HG03196 (cell line): Measurements from ENCODE around the gene SLC35A2.
A peak's percentile ranks its signal among the peaks of the same experiment; 100 is the strongest.

Experiments used
- ATAC-seq: cut with Tn5 transposase; IDR thresholded peaks from one replicate; pipeline ENCODE4 v1.9.1; 2021; ENCODE audit not compliant: unreplicated experiment

SLC35A2 gene

DNA sequence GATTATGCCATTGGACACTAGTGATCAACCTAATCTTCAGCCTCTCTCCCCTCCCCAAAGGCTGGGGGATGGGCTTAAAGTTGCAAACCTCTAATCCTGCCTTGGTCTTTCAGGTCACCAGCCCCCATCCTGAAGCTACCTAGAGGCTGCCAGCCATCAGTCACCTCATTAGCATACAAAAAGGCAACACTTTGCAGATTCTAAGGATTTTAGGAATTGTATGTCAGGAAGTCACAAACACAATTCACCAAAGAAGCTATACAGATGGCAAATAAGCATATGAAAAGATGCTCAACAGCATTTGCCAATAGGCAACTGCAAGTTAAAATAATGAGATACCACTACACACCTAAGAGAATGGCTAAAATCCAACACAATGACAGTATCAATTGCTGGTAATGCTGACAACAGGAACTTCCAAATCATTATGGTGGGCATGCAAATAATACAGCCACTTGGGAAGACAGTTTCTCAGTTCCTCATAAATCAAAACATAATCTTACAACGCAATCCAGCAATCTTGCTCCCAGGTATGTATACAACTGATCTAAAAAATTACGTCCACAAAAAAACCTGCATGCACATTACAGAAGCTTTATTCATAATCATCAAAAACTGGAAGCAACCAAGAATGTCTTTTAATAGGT is 16.4 kb upstream of the SLC35A2 start:
- ATAC-seq, result no peak

DNA sequence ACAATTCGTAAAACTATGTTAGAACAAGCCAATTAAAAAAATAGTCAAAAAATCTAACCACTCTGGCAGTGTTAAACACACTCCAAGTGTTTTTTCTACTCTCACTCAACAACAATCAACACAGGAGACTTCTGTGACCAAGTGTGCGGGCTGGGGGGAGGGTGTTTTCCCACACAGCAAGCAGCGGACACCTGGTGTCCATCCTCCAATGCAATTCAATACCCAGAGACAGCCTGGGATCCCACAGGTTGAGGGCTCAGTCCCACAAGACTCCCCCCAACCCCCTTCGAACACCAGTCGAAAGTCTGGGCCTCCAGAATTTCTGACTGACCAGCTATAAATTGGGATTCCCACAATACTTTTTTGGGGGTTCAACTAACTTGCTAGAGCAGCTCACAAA is 15.7 kb upstream of the SLC35A2 start:
- ATAC-seq, result no peak

DNA sequence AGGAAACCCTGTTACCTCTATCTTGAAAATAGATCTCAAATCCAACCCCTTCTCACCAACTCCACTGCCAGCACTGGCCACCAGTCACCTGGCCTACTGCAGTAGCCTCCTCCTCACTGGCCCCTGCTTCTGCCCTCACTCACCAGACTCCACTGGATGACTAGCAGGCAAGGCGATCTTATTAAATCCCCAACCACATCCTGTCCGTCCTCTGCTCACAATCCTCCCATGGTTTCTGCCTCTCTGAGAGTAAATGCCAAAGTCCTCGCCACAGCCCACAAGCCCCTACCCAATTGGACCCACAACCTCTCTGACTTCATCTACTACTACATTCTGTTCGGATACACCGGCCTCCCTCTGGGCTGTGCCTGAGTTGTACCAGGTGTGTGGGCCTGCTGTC is 12.8 kb upstream of the SLC35A2 start:
- ATAC-seq, result no peak

DNA sequence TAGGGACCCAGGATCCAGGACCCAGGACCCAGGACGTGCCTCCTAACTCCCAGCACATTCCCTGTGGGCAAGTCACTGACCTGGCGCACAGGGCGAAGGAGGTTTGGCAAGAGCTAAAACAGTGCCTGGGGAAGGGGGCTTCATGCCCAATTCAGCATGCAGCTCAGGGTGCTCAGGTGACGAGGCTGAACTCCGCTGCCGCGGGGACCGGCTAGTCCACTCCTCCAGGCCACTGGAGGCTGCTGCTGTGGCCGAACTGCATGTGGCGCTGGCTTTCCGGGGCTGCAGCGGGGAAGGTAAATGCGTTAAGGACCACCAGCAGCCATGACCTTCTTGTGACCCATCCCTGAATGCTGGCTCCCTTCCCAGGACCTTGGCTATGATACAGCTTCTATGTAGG is 12.3 kb upstream of the SLC35A2 start:
- no peak for ATAC-seq

DNA sequence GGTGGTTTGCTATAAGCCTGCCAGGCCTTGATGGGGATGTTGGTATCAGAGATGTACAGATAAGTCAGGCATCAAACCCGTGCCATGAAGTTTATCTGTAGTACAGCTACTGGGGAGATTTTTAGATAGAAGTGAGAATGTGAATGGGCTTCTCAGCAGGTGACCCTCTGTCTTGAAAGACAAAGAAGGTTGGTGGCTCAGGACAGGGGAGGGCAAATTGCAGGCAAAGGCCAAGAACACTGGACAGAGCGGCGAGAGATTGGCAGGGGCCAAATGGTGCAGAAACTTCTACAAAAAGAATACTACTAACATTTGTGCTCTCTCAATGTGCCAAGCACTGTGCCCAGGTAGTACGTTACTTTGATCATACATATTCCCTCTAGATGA is 9.3 kb upstream of the SLC35A2 start:
- no peak for ATAC-seq

DNA sequence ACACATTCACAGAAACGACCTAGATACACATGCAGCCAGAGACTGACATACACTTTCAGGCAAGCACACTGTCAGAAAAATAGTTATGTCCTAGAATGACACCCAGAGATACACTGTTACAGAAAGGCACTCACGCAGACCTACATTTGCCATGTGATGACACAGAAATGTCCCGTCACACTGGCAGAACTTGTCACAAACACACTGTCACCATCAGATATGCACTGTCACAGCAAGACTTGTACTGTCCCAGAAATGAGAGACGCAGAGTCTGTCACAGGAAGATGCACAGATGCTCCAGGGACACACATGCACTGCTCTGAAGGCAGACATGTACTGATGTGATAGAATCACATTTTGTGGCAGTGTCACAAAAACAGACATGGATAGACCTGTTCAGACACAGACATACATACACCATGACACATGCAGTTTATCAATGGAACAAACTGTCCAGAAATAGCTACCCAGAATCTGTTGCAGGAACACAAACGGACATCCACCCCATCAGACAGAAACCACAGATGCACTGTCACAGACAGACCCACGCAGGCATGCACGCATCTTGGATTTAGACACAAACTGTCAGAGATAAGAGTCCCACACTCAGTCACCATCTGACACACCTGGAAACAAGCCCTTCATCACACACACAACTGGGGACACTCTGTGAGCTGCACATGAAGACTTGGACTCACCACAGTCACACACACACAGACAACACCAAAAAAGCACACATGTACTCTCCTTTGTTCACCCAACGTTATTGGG is 8.7 kb upstream of the SLC35A2 start:
- ATAC-seq, result no peak

DNA sequence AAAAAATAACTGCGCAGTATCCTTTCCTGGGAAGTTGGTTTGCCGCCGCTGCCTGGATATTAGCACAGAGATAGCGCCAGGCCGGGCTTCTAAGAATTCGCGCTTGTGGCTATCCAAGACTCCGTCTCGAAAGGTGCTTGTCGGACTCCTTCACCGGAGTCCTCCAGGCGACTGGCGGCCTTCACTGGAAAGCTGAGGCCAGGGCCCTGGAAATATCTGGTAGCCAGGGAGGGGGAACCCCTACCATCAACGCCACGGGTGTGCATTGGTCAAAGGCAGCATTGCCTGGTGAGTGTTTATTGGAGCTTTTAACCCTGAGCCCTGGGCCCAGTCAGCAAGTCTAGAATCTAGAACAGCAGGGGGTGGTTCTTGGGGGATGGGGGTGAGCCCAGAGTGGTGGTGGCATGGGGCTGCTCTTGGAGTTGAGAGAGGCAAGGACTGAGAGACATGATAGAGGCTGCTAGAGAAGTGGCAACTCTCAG is 8.0 kb upstream of the SLC35A2 start:
- no peak for ATAC-seq

DNA sequence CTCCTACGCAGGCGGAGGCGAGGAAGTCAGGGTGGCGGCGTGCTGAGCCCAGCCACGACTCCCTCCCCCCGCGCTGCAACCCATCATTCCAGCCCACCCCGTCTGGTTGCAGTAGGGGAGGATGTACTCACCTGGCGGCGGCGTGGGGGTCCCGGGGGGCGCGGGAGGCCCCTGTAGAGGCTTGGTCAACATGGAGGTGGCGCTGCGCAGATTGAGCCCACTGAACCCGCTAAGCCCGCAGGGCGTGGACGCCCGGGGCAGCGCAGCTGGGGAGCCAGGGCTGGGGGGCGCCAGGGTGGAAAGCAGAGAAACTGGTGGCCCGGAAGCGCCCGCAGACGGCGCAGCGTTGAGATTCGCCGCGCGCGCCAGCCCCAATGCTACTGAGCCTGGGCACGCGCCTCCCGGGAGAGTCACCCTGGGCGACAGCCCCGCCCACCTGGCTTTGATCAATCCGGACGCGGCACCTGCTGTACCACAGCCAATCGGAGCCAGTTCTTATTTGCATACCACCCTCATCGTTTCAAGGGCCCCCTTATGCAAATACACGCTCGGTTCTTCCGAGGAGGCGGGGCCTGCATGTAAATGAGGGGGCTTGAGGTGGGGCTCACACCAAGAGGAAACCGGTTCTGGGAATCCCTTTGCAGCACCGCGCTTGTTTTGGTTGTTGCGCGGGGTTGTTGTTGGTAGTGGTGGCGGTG is 7.3 kb upstream of the SLC35A2 start, which contains the start of gene PIM2:
TSS of gene PIM2 (minus strand) at position 382 of the 698 bp plus-strand sequence. CDS start at position 192, 190 bp downstream.
- peak; percentile 77 for ATAC-seq

DNA sequence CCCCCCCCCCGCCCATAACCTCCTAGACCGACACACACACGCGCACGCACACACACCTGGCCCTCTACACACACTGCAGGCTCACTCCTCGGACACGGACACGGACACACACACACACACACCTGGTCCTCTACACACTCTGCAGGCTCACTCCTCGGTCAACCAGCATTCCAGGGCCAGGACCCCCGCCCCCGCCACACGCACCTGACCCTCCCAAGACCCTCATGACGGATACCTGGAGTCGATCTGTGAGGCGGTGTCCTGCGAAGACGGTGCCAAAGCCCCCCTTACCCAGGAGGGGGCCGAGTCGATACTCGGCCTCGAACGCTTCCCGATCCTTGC is 6.8 kb upstream of the SLC35A2 start:
- no peak for ATAC-seq

DNA sequence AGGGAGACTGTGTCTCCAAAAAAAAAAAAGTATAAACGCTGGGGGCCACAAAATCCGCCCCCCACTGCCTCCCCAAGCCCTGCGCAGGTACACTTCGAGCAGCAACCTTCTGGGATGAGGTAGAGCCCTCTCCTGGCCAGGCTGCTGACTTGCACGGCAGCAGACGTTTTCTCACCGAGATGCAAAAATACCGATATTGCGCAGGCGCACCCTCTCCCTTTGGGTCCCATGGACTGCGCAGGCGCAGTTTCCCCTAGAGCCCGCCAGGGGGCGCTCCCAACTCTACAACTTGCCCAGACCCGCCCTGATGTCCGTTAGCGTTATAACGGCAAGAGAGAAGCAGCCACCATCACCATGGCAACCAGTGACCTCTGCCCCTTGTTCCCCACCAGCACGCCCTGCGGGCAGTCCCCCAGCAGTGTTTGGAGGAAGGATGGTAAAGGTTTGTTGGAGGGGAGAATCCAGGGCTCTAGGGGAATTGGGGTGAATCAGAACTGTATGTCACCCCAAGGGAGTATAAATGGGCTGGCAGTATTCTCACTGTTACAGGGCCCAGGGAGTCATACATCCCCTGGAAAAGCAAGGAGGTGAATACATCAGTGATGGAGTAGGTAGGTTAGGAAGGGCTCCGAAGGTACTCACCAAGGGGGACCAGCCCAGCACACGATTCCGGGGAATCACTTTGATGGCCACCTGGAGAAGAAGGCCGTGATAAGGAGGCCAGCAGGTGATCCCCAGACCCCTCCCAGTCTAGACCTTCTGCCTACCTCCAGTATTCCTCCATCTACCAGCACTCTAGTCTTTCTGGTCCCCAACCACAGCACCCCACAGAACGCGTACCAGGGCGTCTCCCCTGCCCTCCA is 5.9 kb upstream of the SLC35A2 start:
- peak; percentile 33 for ATAC-seq

DNA sequence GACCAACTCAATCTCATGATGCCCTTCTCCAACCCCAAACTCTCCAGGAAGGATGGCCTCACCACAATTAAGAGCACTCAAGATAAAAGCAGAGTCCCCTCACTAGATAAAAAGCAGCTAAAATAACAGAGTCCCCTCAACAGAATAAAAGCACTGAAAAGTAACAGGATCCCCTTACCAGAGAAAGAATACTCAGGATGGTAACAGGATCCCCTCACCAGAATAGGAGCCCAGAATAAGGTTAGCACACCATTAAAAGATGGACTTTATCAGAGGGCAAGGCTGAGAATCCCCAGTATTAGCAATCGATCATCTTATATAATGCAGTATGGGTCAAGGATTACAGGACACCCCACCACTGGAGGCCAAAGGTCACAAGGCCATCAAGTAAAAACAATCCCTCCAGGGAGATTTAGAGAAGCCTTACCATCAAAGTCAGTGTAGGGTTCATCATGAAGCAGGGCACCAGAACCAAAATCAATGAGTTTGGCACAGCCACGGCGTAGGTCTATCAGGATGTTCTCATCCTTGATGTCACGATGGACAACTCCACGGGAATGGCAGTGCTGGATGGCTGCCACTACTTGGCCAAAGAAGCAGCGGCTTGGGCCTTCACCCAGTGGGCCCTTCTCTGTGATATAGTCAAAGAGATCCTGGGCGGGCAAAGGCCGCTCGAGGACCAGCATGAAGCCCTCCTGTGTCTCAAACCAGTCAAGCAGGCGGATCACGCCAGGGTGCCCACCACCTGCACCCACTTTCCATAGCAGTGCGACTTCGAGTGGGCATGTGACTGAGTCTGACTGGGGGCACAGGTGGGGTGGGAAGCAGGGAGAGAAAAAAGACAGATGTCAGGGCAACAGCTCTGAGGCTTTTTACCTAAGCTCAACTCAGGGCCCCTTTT is 3.4 kb upstream of the SLC35A2 start:
- no peak for ATAC-seq

DNA sequence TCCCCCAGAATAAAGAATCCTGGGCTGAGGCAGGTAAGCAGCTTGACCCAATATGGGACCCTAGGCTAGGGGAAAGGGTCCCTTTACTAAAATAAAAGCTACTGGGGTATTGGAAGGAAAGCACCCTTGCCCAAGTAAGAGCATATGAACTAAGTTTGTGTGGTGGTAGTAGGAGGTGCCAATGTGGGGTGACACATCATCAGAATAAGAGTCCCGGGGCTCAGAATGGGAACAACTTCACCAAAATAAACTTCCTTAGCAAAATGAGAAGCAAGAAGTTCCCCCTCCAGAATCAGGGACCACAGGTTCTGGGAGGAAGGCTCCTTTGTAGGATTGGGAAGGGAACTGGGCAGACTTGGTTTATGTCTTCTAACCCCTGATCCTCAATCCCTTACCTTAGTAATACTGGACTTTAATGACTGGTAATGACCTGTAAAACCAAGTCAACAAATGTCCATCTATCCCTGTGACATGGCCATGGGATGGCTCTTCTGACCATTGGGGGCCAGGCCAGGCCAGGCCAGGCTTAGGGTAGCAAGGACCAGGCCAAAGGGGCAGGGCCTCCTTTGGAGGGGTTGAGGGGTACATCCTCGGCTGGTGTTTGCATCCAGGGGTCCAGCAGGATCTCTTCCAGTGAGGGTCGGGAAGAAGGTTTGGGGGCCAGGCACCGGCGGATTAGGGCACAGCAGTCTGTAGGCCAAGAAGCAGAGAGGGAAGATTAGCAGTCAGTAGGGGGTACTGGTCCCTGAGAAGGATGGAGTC is 2.3 kb upstream of the SLC35A2 start:
- ATAC-seq, result no peak

DNA sequence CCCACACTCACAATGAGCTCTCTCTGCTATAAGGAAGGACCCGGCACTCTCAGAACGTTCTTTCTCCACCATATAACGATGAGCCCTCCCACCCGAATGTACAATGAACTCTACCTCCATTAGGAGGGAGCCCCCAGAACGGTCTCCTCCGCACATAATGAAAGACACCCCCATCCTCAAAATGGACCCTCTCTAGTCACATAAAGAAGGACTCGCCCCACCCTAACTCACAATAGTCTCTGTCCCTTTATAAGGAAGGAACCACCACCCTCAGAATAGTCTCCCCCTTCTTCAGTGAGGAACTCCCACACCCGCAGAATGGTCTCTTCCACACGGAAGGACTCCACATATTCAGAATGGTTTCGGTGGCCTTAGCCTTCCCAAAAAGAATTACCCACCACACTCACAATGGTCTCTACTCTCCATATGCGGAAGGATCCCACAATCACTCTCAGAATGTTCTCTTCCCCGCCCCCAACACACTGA is 477 bp downstream of the SLC35A2 start:
- ATAC-seq, result no peak

DNA sequence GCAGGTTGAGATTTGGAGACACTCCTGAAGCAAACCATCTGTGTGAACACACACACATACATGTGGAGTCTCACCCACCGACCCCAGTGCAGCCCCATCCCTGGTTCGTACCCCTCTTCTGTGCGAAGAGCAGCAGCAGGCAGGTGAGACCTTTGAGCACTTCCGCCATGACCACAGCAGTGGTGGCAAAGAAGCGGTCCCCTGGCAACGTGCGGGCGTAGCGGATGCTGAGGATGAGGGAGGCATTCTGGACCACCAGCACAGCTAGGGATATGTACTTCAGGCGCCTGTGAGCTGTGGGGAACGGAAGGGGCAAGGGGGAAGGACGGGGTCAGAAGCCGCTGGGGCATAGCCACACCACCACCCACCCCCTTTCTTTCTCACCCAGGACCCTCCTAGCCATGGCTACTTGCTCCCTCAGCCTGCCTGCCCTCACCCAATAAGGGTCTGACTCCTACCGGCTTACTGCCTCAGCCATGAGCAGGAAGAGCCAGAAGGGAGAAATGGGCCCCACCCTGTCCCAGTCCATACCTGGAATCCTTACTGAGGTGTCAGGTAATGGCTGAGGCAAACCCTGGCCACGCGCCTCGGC is 1.6 kb downstream of the SLC35A2 start:
- no peak for ATAC-seq

DNA sequence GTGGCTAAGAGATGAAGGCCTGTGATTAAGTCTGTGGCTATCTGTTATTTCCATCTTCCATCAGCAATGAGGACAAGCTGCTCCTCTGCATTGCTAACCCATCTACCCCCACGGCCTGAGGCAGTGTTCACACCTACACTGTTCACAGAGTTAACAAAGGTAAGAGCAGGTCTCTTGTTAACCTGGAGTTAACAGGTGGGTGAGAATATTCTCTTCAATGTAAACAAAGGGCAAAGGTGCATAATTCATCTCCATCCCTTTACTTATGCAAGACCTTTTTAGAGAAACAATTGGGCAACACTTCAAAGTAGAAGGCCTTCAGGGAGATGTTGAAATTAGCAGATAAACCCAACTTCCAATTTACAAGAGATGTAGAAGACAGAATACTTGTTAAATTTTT is 2.8 kb downstream of the SLC35A2 start:
- no peak for ATAC-seq

DNA sequence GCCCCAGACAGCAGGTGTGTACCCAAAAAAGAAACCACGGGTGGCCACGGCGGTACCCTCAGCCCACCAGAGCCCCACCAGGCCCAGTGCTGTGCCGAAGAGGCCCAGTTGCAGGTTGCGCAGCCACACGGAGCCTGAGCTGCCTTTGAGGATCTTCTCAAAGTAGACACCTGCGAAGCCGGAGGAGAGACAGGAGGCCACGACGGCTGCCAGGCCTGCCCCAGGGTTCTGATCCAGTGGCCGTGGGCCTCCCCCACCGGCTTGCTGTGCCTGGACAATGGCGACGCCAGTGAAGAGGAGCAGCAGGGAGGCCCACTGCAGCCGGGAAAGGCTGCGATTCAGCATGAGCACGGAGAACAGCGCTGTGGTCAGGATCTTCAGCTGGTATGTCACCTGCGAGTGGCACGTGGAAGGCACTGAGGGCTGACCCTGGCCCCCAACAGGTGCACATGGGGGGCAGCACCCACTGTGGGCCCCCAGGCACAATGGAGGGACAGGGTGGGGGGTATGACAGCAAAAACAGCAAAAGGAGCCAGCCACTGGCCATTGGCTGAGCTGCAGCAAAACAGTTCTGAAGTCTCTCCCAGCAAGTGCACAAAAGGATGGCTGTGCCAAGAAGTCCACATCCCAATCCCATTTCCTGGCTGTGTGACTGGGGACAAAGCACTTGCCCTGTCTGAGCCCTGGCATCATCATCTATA is 6.2 kb downstream of the SLC35A2 start:
- no peak for ATAC-seq

DNA sequence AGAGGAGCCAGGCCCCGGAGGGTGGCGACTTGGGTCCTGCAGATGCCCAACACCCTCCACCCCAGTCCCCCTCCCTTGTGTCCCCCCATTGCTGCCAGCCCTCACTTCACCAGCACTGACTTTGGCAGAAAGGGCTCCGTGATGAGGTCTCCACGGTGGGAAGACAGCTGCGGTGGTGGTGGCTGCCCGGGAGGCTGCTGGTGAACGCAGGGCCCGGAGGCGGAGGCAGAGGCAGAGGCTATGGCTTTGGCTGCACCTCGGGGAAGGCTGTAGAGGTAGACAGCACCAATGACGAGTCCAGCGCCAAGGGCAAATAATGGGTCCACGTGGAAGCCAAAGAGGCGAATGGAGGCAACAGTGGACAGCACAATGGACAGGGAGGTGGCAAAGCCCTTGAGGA is 6.8 kb downstream of the SLC35A2 start:
- ATAC-seq, result no peak

DNA sequence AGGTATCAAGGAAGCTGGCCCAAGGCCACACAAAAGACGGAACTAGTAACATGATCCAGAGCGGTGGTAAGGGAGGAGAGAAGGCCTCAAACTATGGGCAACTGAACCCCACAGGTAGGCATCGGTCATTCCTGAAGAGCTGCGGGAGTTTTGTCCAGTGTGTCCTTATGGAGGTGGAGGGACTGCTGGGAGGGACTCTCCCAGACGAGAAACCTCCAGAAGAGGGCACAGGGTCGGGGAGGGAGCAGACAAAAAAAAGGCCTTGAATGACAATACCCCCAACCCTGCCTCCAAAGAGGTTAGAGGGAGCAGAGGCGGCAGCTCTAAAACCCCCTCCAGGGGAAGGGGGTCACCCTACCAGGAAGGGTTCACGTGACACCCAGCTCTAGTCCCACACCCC is 7.3 kb downstream of the SLC35A2 start:
- ATAC-seq, result no peak
